Muscle of leg (tissue), 11 donors: ENCODE measurements around the gene ADAMTSL1. TPM values are rescaled to one million over a fixed set of nuclear protein-coding genes. Genes with fewer than 3 reads are reported as not detected.

ENCODE experiments used
- DNase-seq: peaks from one replicate; pipeline ENCODE4 v3.0.0; 2013
- H3K27ac ChIP-seq: one replicate; pipeline ENCODE4 v1.5.1; 2013; ENCODE audit warnings: mild to moderate bottlenecking, low read length, control low read depth
- H3K27me3 ChIP-seq: one replicate; pipeline ENCODE4 v1.6.1; 2013; ENCODE audit warnings: low read length; ENCODE audit not compliant: control insufficient read depth, insufficient read depth
- H3K36me3 ChIP-seq: one replicate; pipeline ENCODE4 v1.6.1; 2013; ENCODE audit warnings: low read length; ENCODE audit not compliant: control insufficient read depth, insufficient read depth
- H3K4me1 ChIP-seq: one replicate; pipeline ENCODE4 v1.6.1; 2013; ENCODE audit warnings: low read length; ENCODE audit not compliant: control insufficient read depth, insufficient read depth
- H3K4me3 ChIP-seq: one replicate; pipeline ENCODE4 v1.5.1; 2013; ENCODE audit warnings: low read length, control low read depth
- H3K9me3 ChIP-seq: replicated peaks from 2 replicates; pipeline ENCODE4 v1.6.1; 2013; ENCODE audit warnings: low read depth, low read length; ENCODE audit not compliant: control insufficient read depth
- WGBS: methylation state at CpG from one replicate; pipeline ENCODE4 v1.1.5; 2013; ENCODE audit warnings: missing lambda C conversion rate; ENCODE audit not compliant: insufficient coverage; 5-methylcytosine and 5-hydroxymethylcytosine counted together
- polyA plus RNA-seq, 8 donors: library from polyadenylated mRNA; unstranded; fragments of 120-200 nt; gene quantifications; one replicate each; pipeline versions ENCODE4 v1.2.1 to v1.2.3, GENCODE V29; 2013; ENCODE audit warnings: inconsistent platforms in 1 of 8, low replicate concordance in 1 of 8; ENCODE audit not compliant: insufficient read length in 8 of 8, insufficient read depth in 1 of 8
- total RNA-seq: library from RNA; stranded (reverse); fragments of 120-200 nt; gene quantifications from one replicate; pipeline ENCODE4 v1.2.4, GENCODE V29; 2013

The ADAMTSL1 gene
- total and polyA plus RNA-seq, 9 donors: 9.9 to 32.9 (median 20.1) TPM

- Histone ChIP-seq H3K9me3 (peaks cover 22% of the 10 kb centered on the region), H3K4me1 (no peaks in the 10 kb centered on the region), H3K27me3 (no peaks in the 10 kb centered on the region), H3K36me3 (peaks cover 17% of the 10 kb centered on the region), H3K4me3 (no peak overlapping the region), H3K27ac (no peak overlapping the region)
- no peak for DNase-seq
- 100% methylated on average over 1 of the region's 2 CpGs for WGBS
Observed at GRCh38 chr9:18896531-18897179, 422.7 kb downstream of the ADAMTSL1 start.

GRCh38 chr9:18903450-18903849, 429.5 kb downstream of the ADAMTSL1 start:
- H3K36me3 ChIP-seq: peaks cover 3% of the 10 kb centered on the region
- no peak for DNase-seq
- no peak overlapping the region for H3K4me3 ChIP-seq
- no peaks in the 10 kb centered on the region for H3K9me3 ChIP-seq
- WGBS: 100% methylated on average over 1 of the region's 2 CpGs
- no peak overlapping the region for H3K27ac ChIP-seq
- H3K27me3 ChIP-seq: no peaks in the 10 kb centered on the region
- H3K4me1 ChIP-seq: peaks cover 8% of the 10 kb centered on the region

- no peak overlapping the region for H3K27ac ChIP-seq
- 100% methylated on average over 6 of the region's 11 CpGs for WGBS
- H3K9me3 ChIP-seq: no peaks in the 10 kb centered on the region
- peaks cover 3% of the 10 kb centered on the region for H3K36me3 ChIP-seq
- H3K27me3 ChIP-seq: no peaks in the 10 kb centered on the region
- no peak overlapping the region for H3K4me3 ChIP-seq
- peaks cover 8% of the 10 kb centered on the region for H3K4me1 ChIP-seq
- no peak for DNase-seq
Observed at GRCh38 chr9:18905028-18905882, 431.3 kb downstream of the ADAMTSL1 start.

- DNase-seq: no peak
- WGBS: 87% methylated on average over 3 of the region's 9 CpGs
- H3K27ac ChIP-seq: no peak overlapping the region
- no peaks in the 10 kb centered on the region for H3K9me3 ChIP-seq
- peaks cover 13% of the 10 kb centered on the region for H3K4me1 ChIP-seq
- no peaks in the 10 kb centered on the region for H3K27me3 ChIP-seq
- peaks cover 3% of the 10 kb centered on the region for H3K36me3 ChIP-seq
- H3K4me3 ChIP-seq: no peak overlapping the region
Observed at GRCh38 chr9:18905883-18906629, 432.1 kb downstream of the ADAMTSL1 start.

- DNase-seq: no peak
- peaks cover 19% of the 10 kb centered on the region for H3K4me1 ChIP-seq
- H3K27me3 ChIP-seq: no peaks in the 10 kb centered on the region
- 97% methylated on average over 6 of the region's 9 CpGs for WGBS
- peaks cover 3% of the 10 kb centered on the region for H3K36me3 ChIP-seq
- no peak overlapping the region for H3K4me3 ChIP-seq
- H3K9me3 ChIP-seq: no peaks in the 10 kb centered on the region
- H3K27ac ChIP-seq: no peak overlapping the region
Observed at GRCh38 chr9:18906656-18907395, 432.9 kb downstream of the ADAMTSL1 start.

GRCh38 chr9:18907927-18908625, 434.1 kb downstream of the ADAMTSL1 start:
- no peak for DNase-seq
- Histone ChIP-seq H3K27me3 (no peaks in the 10 kb centered on the region), H3K4me3 (no peak overlapping the region), H3K36me3 (peaks cover 3% of the 10 kb centered on the region), H3K4me1 (peaks cover 19% of the 10 kb centered on the region), H3K9me3 (no peaks in the 10 kb centered on the region), H3K27ac (no peak overlapping the region)
- WGBS: 79% methylated on average over 5 of the region's 15 CpGs

- Histone ChIP-seq H3K27ac (no peak overlapping the region), H3K4me3 (no peak overlapping the region), H3K4me1 (peaks cover 19% of the 10 kb centered on the region), H3K36me3 (peaks cover 3% of the 10 kb centered on the region), H3K9me3 (no peaks in the 10 kb centered on the region), H3K27me3 (no peaks in the 10 kb centered on the region)
- 86% methylated on average over 11 of the region's 17 CpGs for WGBS
- DNase-seq: no peak
Observed at GRCh38 chr9:18909140-18910018, 435.4 kb downstream of the ADAMTSL1 start.

GRCh38 chr9:18910435-18910834, 436.5 kb downstream of the ADAMTSL1 start:
- Histone ChIP-seq H3K9me3 (no peaks in the 10 kb centered on the region), H3K27ac (no peak overlapping the region), H3K27me3 (no peaks in the 10 kb centered on the region), H3K4me1 (peaks cover 19% of the 10 kb centered on the region), H3K36me3 (peaks cover 3% of the 10 kb centered on the region), H3K4me3 (no peak overlapping the region)
- no peak for DNase-seq
- WGBS: no CpG with 5 or more reads among the region's 2 CpGs

- Histone ChIP-seq H3K27me3 (no peaks in the 10 kb centered on the region), H3K4me3 (no peak overlapping the region), H3K27ac (no peak overlapping the region), H3K9me3 (no peaks in the 10 kb centered on the region), H3K36me3 (peaks cover 3% of the 10 kb centered on the region), H3K4me1 (peaks cover 19% of the 10 kb centered on the region)
- 6% methylated on average over 3 of the region's 6 CpGs for WGBS
- peak; percentile 77 for DNase-seq
Observed at GRCh38 chr9:18910916-18911315, 437.0 kb downstream of the ADAMTSL1 start.
